Esophagus muscularis mucosa (tissue), 3 donors: Measurements from ENCODE around the gene CPNE7.

Experiments
- CTCF ChIP-seq, 3 experiments: fragments of 200-600 bp in 2 of 3; fragments of 450-650 bp in 1 of 3; sonication (generic) in 2 of 3; IDR thresholded peaks; one replicate each; pipeline ENCODE4 v1.5.1; 2017 to 2019; ENCODE audit warnings: antibody characterized with exemption in 3 of 3, mild to moderate bottlenecking in 2 of 3, moderate library complexity in 1 of 3
- POLR2A ChIP-seq: fragments of 450-650 bp; IDR thresholded peaks from one replicate; pipeline ENCODE4 v1.6.1; 2017; ENCODE audit warnings: antibody characterized with exemption, moderate library complexity, mild to moderate bottlenecking, low read depth
- POLR2AphosphoS5 ChIP-seq, 2 donors: sonication (generic); formaldehyde crosslinking; IDR thresholded peaks; one replicate each; pipeline ENCODE4 v1.6.1; 2017; ENCODE audit warnings: antibody characterized with exemption in 2 of 2

DNA sequence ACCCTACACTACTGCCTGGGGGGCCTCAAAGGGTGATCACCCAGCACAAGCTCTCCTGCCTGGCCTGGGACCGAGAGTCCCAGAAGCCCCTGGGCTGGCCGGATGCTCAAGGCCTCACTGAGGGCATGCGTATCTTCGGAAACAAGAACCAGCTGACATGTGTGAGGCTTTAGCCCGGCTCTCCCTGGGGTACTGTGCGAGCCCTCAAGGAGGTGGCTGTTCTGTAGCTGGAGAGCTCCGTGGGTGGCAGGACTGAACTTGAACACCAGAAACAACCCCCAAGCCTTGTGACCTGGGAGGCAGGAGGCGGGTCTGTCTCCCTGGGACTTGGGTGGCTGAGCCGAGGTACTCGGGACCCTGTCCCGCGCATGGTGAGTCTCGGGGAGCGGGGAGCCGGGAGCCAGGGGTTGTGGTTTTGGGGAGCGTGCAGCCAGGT, 44.9 kb downstream of the CPNE7 start:
- no peak for TF ChIP-seq CTCF (IDR thresholded peaks at IDR 0.05)
- TF ChIP-seq POLR2AphosphoS5 (IDR thresholded peaks at IDR 0.05), result no peak
- TF ChIP-seq POLR2A, result no peak
